Posterior cingulate gyrus (tissue), 11 donors: ENCODE data around the gene IFI16.
"Not testable (repeated sequence)": the region's sequence is repeated elsewhere in the genome, so short reads cannot be mapped to it uniquely, and the experiment has no call there.

Source experiments
- DNase-seq, 10 donors: peaks; one replicate each; pipeline versions ENCODE4 v3.0.0 to v3.0.0-alpha.2; 2020 to 2021; ENCODE audit warnings: mixed read lengths in 3 of 10
- intact Hi-C: fragments of 100-400 bp; cut with DNase I; formaldehyde crosslinking; loops from one replicate; pipeline ENCODE4 v1.15.1; 2023

The IFI16 gene

DNA sequence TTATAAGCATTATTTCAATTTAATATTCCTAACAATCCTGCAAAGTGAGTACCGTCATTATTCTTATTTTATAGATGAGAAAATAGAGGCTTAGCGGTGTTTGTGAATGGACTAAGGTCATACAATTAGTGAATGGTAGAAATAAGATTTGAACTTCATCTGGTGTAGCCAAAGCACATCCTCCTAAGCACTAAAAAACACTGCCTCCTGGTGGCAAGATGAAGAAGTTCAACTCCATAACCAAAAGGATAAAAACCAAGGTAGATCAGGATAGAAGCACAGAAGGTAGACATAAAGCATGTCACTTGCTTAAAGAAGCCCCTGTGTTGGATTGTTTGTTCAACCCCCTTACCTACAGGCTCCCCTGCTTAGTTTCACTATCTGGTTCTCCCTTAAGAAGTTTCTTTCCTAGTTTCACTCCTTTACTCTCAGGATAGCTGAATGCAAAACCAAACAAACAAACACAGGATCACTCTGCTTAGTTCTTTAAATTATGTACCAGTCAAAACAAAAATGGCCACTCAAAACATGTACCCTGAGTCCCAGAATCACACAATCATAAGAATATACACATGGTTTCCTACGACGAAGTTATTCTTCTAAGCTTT is 79.6 kb downstream of the IFI16 start:
- no peak for DNase-seq
- intact Hi-C loops = no loop called here

DNA sequence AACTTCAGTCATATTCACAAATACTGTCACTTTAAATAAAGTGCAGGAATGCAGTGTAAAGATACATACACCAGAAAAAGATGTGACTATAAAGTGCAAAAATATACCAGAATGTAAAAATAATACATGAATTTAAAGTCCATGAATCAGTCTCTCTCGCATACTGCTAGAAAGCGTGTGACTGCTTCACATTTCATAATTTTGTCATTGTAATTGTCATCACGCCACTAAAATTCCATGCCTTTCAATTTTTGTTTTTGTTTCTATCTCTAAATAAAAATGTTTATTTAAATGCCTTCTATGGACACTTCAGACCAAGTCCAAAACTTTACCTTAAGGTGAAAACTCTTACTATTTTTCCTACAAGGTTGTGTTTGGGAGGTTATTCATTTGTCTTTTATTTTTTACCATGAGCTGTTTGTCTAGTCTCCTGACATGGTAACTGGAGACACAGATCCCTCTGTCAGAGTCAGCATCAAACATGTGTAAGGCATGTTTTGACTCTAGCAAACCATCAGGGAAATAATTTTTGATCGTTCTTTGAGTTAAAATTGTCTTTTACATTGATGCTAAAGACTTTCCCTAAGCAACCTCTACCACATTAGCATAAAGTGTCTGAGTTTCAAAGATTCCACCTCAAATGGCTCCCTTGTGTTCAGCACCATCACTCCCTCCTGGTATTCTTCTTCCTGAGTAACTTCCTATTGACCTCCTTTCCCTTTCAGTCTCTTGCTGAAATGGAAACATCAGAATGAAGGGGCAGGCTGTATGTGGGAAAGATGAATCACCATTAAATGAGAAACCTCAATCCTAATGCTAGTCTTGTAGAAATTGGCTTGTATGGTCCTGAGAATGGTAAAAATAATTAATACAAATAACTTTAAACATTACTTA is 80.8 kb downstream of the IFI16 start:
- no peak for DNase-seq
- intact Hi-C loops = no loop called here

DNA sequence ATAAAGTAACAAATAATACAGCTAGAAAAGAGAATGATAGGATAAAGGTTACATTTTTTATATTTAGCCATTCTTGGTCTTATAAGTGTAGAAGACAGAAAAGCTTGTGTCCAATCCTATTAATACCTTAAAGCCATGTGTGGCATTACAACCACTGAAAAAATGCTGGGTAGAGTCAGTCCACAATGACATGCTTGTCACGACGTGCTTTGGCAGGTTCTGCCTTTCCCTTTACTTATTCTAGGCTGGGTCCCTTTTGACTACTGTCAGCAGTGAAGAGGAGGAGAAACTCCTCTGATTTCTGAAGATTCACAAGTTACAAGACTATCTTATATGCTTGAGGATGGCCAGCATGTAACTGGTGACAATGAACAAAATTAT is 81.5 kb downstream of the IFI16 start:
- no peak for DNase-seq
- intact Hi-C loops = no loop called here

DNA sequence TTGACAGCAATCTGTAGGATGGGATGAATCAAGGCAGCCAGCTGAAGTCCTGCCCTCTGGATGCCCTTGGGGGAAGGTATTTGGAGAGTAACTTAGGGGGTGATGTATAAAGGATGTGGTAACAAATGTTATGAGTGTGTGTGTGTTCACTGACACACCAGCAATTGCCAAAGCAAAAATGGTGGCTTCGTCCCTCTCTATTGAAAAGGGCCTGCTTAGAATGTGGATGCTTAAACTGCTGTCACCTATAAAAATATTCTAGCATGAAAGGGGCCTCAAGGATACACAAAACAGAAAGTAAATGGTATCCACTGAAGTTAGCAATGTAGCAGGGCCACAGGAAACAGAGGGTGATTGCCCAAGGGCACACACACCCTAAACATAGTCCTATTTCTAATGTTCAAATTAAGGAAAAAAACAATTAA is 81.9 kb downstream of the IFI16 start:
- no peak for DNase-seq
- intact Hi-C loops = no loop called here

DNA sequence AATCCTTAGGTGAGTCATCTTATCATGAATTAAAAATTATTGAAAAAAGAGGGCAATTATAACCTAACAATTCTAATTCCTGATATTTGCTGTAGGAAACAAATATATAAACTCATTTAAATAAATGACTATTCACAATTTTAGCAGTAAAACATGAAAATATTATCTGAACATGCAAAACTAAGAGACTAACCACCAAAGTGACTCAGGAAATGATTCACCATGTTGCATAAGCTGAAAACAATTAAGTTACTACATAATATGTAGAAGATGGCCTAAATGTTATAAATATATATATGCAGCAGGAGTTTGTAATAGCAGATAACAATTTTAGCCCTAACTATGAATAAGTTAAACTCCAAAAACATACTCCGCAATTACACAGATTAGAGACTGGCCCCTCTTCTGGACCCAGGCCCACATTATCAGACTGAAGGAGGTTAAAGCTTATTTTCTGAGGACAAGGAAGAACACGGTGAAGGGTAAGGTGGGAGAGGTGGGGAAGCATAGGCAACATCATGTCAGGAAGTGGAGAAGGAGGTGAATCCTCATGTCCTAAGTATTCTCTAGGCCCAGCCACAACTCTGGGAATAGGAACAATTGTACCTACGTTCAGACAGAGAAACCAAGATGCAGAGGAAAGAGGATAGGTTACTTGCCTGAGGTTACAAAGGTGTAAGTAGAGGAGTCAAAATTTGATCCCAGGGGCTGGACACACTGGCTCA is 82.5 kb downstream of the IFI16 start:
- no peak for DNase-seq
- intact Hi-C loops = no loop called here

DNA sequence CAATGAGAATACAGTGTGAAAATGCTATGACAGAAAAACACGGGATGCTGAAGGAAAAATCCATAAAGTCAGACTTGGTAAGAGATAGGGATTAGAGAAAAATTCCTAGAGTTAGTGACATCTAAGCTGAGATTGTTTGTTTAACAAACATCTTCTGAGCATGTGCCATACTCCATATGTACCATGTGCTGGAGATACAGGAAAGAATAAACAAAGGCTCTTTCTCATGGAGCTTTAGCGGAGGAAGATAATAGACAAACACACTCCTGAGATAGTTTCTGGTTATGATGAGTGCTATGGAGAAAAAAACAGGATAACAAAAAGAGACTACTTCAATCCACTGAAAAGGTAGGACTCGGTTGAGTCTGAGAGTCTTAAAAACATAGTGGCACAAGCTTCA is 88.9 kb downstream of the IFI16 start:
- intact Hi-C loops = no loop called here
- no peak for DNase-seq

DNA sequence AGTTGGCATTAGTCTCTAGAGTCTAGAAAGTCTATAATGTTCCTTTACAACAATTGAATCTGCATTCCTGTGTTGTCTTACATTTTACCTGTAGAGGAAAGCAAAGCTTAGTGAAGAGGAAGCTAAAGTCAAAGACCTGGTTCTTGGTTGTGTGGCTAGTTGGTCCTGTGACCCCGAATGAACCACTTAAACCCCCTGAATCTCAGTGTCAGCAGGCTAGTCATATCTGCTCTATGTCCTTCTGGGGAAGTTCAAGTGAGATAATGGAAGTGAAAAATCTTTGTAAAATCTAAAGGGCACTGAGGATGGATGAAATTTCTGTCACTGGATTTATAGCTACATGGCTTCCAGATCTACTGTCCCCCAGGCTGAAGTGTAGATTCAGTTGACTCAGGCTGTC is 90.9 kb downstream of the IFI16 start:
- intact Hi-C loops = no loop called here
- no peak for DNase-seq

DNA sequence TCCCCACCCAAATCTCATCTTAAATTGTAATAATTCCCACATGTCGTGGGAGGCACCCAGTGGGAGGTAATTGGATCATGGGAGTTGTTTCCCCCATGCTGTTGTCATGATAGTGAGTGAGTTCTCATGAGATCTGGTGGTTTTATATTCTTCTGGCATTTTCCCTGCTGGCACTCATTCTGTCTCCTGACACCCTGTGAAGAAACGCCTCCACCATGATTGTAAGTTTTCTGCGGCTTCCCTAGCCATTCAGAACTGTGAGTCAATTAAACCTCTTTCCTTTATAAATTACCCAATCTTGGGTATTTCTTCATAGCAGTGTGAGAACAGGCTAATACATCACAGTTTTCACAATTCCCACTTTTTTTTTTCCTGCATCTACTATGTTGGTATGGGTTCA is 93.3 kb downstream of the IFI16 start:
- DNase-seq, intact Hi-C loops: not testable (repeated sequence)
